Calu3 (cell line): ENCODE results near the gene GGT6. TPM values are rescaled to one million over a fixed set of nuclear protein-coding genes. Genes with fewer than 3 reads are reported as not detected.

Experiments
- BruUV-seq: library from RNA; stranded (reverse); fragments of 400-500 nt; replicated peaks from 2 replicates; lab custom pipeline; 2021; lab: Mats Ljungman, UMichigan
- CTCF ChIA-PET: fragments of 300-600 bp; sonication (Branson Sonifier 250); formaldehyde crosslinking; loops from one replicate; lab custom pipeline; 2022; ENCODE audit warnings: antibody characterized with exemption; lab: Charles Lee
- DNase-seq: peaks from one replicate; pipeline ENCODE4 v3.0.0; 2022
- H3K27ac Mint-ChIP-seq: one replicate; pipeline ENCODE4 v1.8.0; 2022; ENCODE audit warnings: mixed read lengths; ENCODE audit not compliant: unreplicated experiment
- H3K27me3 Mint-ChIP-seq: one replicate; pipeline ENCODE4 v1.8.0; 2022; ENCODE audit warnings: mixed read lengths; ENCODE audit not compliant: unreplicated experiment
- H3K36me3 Mint-ChIP-seq: one replicate; pipeline ENCODE4 v1.8.0; 2022; ENCODE audit warnings: mild to moderate bottlenecking, moderate library complexity, mixed read lengths; ENCODE audit not compliant: insufficient read depth, unreplicated experiment
- H3K4me1 Mint-ChIP-seq: one replicate; pipeline ENCODE4 v1.8.0; 2022; ENCODE audit warnings: mild to moderate bottlenecking, low read depth, mixed read lengths; ENCODE audit not compliant: unreplicated experiment
- H3K4me3 Mint-ChIP-seq: one replicate; pipeline ENCODE4 v1.8.0; 2022; ENCODE audit warnings: mild to moderate bottlenecking, low read depth, moderate library complexity, mixed read lengths; ENCODE audit not compliant: unreplicated experiment
- H3K9me3 Mint-ChIP-seq: one replicate; pipeline ENCODE4 v1.8.0; 2022; ENCODE audit warnings: low read depth, mixed read lengths; ENCODE audit not compliant: unreplicated experiment
- intact Hi-C: fragments of 100-400 bp; cut with micrococcal nuclease; formaldehyde crosslinking; loops from one replicate; pipeline ENCODE4 v1.10.0; 2022; ENCODE audit not compliant: unreplicated experiment
- total RNA-seq: library from RNA; stranded (reverse); gene quantifications from 2 replicates; pipeline ENCODE4 v1.2.3, GENCODE V29; 2022
- TF ChIP-seq, protein P1 (sequence below): fragments of 200-600 bp; IDR thresholded peaks from one replicate; pipeline ENCODE4 v1.8.0; 2022; ENCODE audit warnings: antibody characterized with exemption; ENCODE audit not compliant: unreplicated experiment

GGT6 gene
- total RNA-seq, 1 experiment from 2014 or later = 1.1 TPM

DNA sequence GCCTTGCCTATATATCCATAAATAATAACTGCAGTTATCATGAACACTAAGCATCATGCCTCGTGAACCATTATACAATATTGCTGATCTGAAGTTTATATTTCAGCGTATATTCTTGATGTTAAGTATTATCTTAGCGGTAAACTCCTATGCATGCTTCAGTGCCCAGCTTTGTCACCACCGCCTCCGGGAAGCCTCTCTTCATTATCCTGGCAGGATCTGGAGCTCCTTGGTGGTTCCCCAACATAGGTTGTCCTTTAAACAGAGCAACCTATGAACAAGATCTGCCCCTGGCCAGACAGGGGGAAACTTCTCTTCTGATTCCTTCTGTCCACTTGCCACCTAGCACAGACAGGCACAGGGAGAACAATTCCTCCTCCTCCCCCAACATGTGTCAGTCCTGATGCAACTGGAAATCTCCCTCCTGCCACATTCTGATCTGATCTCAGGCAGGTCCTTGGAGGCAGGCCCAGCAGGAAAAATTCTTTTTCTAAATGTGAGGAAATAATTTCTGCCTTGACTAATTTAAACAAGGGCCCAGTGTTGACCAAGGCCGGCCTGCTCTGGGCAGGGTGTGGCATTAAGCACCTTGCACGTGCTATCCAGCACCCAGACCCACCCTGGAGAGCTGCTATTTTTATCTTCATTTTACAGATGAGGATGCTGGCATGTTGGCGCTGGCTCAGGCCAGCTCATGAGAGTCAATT is 39.3 kb downstream of the GGT6 start:
- TSS peak; percentile 88 for BruUV-seq
- intact Hi-C loops = no loop called here
- Mint-ChIP-seq H3K4me1 (peaks cover 45% of the 10 kb centered on the region), H3K27ac (peak overlapping the region; percentile 93), H3K9me3 (no peaks in the 10 kb centered on the region), H3K36me3 (peaks cover 33% of the 10 kb centered on the region), H3K27me3 (no peaks in the 10 kb centered on the region), H3K4me3 (no peak overlapping the region)
- DNase-seq = peak; percentile 75
- TF ChIP-seq, protein P1, sequence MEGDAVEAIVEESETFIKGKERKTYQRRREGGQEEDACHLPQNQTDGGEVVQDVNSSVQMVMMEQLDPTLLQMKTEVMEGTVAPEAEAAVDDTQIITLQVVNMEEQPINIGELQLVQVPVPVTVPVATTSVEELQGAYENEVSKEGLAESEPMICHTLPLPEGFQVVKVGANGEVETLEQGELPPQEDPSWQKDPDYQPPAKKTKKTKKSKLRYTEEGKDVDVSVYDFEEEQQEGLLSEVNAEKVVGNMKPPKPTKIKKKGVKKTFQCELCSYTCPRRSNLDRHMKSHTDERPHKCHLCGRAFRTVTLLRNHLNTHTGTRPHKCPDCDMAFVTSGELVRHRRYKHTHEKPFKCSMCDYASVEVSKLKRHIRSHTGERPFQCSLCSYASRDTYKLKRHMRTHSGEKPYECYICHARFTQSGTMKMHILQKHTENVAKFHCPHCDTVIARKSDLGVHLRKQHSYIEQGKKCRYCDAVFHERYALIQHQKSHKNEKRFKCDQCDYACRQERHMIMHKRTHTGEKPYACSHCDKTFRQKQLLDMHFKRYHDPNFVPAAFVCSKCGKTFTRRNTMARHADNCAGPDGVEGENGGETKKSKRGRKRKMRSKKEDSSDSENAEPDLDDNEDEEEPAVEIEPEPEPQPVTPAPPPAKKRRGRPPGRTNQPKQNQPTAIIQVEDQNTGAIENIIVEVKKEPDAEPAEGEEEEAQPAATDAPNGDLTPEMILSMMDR = no peak
- CTCF ChIA-PET = interaction anchor here (1.0 to 1.6 kb wide), 6 partner anchors 22 to 108 kb away, joined by 3 to 8 read pairs (median 4); partner anchors contain the start of gene SPNS2

DNA sequence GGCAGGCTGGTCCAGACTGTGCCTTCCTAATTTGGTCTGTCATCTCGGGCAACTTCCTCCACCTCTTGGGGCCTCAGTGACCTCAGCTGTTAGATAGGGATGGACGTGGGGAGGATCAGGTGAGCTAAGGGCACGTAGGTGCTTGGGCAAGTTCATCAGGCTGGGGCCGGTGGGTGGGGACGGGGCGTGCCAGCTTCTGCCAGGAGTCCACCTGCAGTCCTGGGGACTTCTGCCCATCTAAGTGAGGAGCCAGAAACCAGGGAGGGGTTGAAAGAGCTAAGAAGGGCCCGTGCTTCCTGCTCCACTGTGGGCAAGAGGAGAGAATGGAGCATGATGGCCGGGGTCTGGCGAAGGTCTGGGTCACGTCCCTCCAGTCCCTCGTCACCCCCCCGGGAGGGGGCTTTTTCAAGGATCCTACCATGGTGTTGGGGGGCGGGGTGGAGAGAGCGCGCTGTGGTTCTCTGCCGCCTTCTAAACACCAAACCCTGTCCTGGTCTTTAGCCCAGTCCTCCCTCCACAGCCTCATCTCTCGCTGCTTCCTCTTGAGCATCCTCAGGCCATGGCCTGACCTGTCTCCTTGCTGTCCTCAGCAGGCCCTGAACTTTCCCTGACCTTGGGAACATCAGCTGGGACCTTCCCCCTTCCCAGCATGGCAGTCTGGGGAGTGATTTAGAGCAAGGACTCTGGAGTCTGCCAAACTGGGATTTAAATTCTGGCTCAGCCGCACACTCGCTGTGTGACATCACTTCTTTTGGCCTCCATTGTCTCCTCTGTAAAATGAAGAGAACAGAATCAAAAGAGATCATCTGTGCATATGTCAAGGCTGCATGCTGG is 40.1 kb downstream of the GGT6 start:
- TF ChIP-seq, protein P1 = no peak
- Mint-ChIP-seq H3K9me3 (no peaks in the 10 kb centered on the region), H3K4me1 (peaks cover 46% of the 10 kb centered on the region), H3K27me3 (no peaks in the 10 kb centered on the region), H3K4me3 (no peak overlapping the region), H3K27ac (peak overlapping the region; percentile 93), H3K36me3 (peaks cover 30% of the 10 kb centered on the region)
- DNase-seq = no peak
- CTCF ChIA-PET = interaction anchor here (1.0 to 1.5 kb wide), 5 partner anchors 22 to 99 kb away, joined by 3 to 7 read pairs (median 3); partner anchors contain the start of gene SPNS2
- BruUV-seq = no TSS peak
- intact Hi-C loops = no loop called here

DNA sequence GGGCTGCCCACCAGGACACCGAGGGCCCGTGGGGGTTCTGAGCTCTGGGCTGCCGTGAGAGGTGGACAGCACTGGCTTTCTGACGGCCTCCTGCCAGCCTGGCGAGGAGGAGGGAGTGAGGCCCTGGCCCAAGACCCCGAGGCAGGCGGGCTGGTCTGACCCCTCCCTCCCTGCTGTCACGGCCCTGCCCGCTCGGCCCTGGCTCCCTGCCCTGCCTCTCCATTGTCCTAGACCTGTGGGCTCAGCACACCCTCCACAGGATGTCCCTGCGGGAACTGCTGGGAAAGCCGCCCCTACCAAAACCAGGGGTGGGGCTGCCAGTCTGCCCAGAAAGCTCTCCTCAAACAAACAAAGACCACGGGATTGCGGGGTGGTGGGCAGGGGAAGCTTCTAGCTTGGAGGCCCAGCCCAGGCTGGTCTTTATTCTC is 41.0 kb downstream of the GGT6 start:
- BruUV-seq = no TSS peak
- TF ChIP-seq, protein P1 = no peak
- peaks cover 48% of the 10 kb centered on the region for H3K4me1 Mint-ChIP-seq
- DNase-seq = no peak
- CTCF ChIA-PET = interaction anchor here (1.4 kb wide), 1 partner anchor 21 kb away, joined by 3 read pairs; the partner anchor contains the start of gene SPNS2
- no peaks in the 10 kb centered on the region for H3K27me3 Mint-ChIP-seq
- H3K4me3 Mint-ChIP-seq = no peak overlapping the region
- no peaks in the 10 kb centered on the region for H3K9me3 Mint-ChIP-seq
- intact Hi-C loops = no loop called here
- peaks cover 33% of the 10 kb centered on the region for H3K36me3 Mint-ChIP-seq
- H3K27ac Mint-ChIP-seq = no peak overlapping the region

DNA sequence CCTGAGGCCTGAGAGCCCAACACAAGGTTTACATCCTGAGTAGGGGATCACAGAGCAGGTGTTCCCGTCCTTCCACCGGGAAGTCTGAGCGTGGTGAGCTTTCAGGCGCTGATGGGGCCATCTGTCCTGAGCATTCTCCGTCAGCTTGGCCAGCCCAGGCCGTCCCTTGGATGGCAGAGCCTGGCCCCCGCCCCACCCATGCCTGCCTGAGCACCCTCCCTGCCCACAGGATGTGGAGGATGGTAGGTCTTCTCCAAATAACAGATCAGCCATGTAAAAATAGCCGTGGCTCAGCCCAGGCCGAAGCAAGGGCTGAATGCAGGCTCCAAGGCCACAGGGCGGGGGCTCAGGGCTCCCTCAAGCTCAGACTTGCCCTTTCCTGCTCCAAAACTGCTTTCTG is 41.5 kb downstream of the GGT6 start:
- Mint-ChIP-seq H3K36me3 (peaks cover 38% of the 10 kb centered on the region), H3K4me1 (peaks cover 53% of the 10 kb centered on the region), H3K4me3 (no peak overlapping the region), H3K27ac (no peak overlapping the region), H3K27me3 (no peaks in the 10 kb centered on the region), H3K9me3 (no peaks in the 10 kb centered on the region)
- no TSS peak for BruUV-seq
- no peak for DNase-seq
- TF ChIP-seq, protein P1 = no peak
- CTCF ChIA-PET = no interaction called here
- intact Hi-C loops = no loop called here
